Upper lobe of left lung (tissue), 4 donors: ENCODE measurements around the gene TMEM45A.

Experiments
- EP300 ChIP-seq, 4 donors: sonication (generic); formaldehyde crosslinking; IDR thresholded peaks; one replicate each; pipeline ENCODE4 v1.5.1; 2017; ENCODE audit warnings: antibody characterized with exemption in 4 of 4, control low read depth in 2 of 4
- POLR2A ChIP-seq, 4 donors: fragments of 450-650 bp; IDR thresholded peaks; one replicate each; pipeline ENCODE4 v1.5.1; 2016 to 2017; ENCODE audit warnings: antibody characterized with exemption in 4 of 4, mild to moderate bottlenecking in 2 of 4
- POLR2AphosphoS5 ChIP-seq, 2 donors: sonication (generic); formaldehyde crosslinking; IDR thresholded peaks; one replicate each; pipeline ENCODE4 v1.5.1; 2017; ENCODE audit warnings: antibody characterized with exemption in 2 of 2
- TF ChIP-seq, protein P1 (sequence below), 6 experiments: fragments of 450-650 bp in 4 of 6; fragments of 200-600 bp in 2 of 6; sonication (generic) in 2 of 6; IDR thresholded peaks; one replicate each; pipeline ENCODE4 v1.5.1; 2016 to 2019; ENCODE audit warnings: antibody characterized with exemption in 6 of 6

DNA sequence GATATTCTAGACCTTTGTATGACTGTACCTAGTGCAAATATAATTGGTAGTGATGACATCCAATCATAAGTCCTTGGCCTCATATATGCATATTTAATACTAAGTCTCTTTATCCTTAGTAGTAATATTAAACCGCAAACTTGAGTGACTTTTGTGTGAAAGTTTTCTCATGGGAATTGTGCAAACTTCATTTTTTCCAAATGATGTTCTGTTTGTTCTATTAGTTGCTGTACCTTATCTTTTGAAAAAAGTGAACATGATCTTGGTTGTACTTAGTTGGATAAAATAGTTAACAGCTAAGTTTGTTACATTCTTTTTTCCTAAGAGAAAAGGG lies 43.2 kb downstream of the TMEM45A start:
- TF ChIP-seq, protein P1, sequence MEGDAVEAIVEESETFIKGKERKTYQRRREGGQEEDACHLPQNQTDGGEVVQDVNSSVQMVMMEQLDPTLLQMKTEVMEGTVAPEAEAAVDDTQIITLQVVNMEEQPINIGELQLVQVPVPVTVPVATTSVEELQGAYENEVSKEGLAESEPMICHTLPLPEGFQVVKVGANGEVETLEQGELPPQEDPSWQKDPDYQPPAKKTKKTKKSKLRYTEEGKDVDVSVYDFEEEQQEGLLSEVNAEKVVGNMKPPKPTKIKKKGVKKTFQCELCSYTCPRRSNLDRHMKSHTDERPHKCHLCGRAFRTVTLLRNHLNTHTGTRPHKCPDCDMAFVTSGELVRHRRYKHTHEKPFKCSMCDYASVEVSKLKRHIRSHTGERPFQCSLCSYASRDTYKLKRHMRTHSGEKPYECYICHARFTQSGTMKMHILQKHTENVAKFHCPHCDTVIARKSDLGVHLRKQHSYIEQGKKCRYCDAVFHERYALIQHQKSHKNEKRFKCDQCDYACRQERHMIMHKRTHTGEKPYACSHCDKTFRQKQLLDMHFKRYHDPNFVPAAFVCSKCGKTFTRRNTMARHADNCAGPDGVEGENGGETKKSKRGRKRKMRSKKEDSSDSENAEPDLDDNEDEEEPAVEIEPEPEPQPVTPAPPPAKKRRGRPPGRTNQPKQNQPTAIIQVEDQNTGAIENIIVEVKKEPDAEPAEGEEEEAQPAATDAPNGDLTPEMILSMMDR (IDR thresholded peaks at IDR 0.05): no peak
- TF ChIP-seq EP300 (IDR thresholded peaks at IDR 0.05): no peak
- TF ChIP-seq POLR2A (IDR thresholded peaks at IDR 0.05): no peak
- TF ChIP-seq POLR2AphosphoS5 (IDR thresholded peaks at IDR 0.05): no peak
